ENCODE measurements around the gene GATA1. TPM values are rescaled to one million over a fixed set of nuclear protein-coding genes. Genes with fewer than 3 reads are reported as not detected.

Gene GATA1
- total RNA-seq, 6 experiments from 2014 or later = not detected

- TF ChIP-seq, protein P1, sequence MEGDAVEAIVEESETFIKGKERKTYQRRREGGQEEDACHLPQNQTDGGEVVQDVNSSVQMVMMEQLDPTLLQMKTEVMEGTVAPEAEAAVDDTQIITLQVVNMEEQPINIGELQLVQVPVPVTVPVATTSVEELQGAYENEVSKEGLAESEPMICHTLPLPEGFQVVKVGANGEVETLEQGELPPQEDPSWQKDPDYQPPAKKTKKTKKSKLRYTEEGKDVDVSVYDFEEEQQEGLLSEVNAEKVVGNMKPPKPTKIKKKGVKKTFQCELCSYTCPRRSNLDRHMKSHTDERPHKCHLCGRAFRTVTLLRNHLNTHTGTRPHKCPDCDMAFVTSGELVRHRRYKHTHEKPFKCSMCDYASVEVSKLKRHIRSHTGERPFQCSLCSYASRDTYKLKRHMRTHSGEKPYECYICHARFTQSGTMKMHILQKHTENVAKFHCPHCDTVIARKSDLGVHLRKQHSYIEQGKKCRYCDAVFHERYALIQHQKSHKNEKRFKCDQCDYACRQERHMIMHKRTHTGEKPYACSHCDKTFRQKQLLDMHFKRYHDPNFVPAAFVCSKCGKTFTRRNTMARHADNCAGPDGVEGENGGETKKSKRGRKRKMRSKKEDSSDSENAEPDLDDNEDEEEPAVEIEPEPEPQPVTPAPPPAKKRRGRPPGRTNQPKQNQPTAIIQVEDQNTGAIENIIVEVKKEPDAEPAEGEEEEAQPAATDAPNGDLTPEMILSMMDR (IDR thresholded peaks at IDR 0.05) = no peak
- peaks cover 19% of the 10 kb centered on the region for H3K27me3 Mint-ChIP-seq (ENCODE audit: insufficient read depth)
- no peak for DNase-seq
- no peaks in the 10 kb centered on the region for H3K4me1 Mint-ChIP-seq (ENCODE audit: low read depth)
- no peaks in the 10 kb centered on the region for H3K36me3 Mint-ChIP-seq (ENCODE audit: low read depth)
- H3K27ac Mint-ChIP-seq = no peak overlapping the region
- H3K4me3 Mint-ChIP-seq = no peak overlapping the region
- no peaks in the 10 kb centered on the region for H3K9me3 Mint-ChIP-seq
Measured at GRCh38 chrX:48829016-48829735, 42.8 kb downstream of the GATA1 start.

DNA sequence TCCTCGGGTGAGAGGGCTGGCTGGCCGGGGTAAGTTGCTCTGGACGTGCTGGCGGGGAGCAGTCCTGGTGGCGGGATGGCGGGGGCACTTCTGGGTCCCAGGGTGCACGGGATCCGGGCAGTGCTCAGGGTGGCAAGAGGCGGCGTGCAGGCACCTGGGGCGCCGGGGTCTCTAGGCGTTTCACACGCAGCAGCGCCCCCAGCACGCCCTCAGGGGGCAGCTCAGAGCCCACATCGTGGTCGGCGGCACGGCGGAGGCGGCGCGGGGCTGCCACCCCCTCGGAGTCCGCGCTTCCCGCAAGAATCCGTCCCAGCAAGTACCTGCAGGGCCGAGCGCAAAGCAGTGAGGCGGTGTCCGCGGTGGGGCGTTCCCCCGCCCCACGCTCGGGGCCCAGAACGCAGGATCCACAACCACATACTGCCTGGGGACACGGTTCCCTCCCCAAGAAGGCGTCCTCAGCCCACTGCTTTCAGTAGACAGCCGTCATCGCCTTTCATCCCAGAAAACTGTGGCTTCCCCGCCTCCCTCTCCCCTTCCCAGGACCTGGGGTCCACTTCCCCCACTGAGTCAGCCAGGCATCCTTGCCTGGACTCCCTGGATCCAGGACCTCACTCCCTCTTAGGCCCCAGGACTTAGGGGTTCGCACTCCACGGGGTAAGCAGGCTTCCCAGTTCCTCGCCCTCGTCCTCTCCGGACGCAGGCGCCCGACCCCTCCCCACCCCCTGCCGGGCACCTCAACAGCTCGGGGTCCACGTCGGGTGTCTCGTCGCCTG lies 44.9 kb downstream of the GATA1 start:
- DNase-seq = no peak
- H3K9me3 Mint-ChIP-seq = no peaks in the 10 kb centered on the region
- H3K4me3 Mint-ChIP-seq = no peak overlapping the region
- H3K36me3 Mint-ChIP-seq (ENCODE audit: low read depth) = no peaks in the 10 kb centered on the region
- TF ChIP-seq, protein P1 (IDR thresholded peaks at IDR 0.05) = no peak
- no peak overlapping the region for H3K27ac Mint-ChIP-seq
- H3K27me3 Mint-ChIP-seq (ENCODE audit: insufficient read depth) = peaks cover 26% of the 10 kb centered on the region
- no peaks in the 10 kb centered on the region; the same call in 1 of the 2 replicates for H3K4me1 Mint-ChIP-seq (ENCODE audit: low read depth)

DNA sequence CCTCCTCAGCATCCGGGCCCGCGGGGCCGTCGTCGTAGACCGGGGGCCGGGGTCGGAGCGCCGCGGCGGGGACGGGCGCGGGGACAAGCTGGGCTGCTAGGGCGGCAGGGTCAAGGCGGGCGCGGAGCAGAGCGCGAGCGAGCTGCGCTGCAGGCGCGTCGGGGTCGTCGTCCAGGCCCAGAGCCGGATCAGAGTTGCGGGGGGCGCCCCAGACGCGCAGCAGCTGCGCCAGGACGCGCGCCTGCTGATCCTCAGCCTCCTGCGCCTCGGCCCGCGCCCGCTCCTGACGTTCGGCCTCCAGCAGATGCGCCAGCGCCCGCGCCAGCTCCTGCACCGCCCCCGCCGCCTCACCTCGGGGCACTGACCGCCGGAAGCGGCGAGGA lies 45.5 kb downstream of the GATA1 start:
- H3K4me1 Mint-ChIP-seq (ENCODE audit: low read depth) = no peaks in the 10 kb centered on the region; the same call in 1 of the 2 replicates
- no peak overlapping the region for H3K4me3 Mint-ChIP-seq
- peaks cover 30% of the 10 kb centered on the region for H3K27me3 Mint-ChIP-seq (ENCODE audit: insufficient read depth)
- no peaks in the 10 kb centered on the region for H3K9me3 Mint-ChIP-seq
- no peak for DNase-seq
- H3K36me3 Mint-ChIP-seq (ENCODE audit: low read depth) = no peaks in the 10 kb centered on the region
- TF ChIP-seq, protein P1 (IDR thresholded peaks at IDR 0.05) = no peak
- H3K27ac Mint-ChIP-seq = no peak overlapping the region

DNA sequence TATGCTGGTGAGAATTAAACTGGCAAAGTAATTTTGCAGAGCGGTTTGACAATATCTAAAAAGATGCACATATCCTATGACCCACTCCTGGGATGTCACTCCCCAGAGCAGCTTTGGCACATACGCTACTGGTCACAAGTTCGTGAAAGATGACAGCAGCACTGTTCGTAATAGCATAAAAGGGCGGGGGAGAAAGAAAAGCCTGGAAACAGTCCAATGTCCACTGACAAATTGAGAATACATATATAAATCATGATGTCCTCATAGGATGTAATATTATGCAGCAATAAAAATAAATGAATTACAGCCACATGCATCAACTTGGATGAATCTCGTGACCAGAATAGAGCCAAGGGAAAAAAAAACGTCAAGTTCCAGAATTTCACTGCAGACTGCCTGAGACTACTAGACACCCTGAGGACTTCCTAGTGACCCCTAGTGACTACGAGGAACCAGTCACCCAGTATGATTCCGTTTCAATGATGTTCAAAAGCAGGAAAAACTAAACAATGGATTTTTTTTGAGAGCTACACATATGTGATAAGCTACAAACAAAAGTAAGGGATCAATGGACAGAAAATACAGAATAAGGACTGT lies 47.2 kb downstream of the GATA1 start:
- no peak overlapping the region for H3K27ac Mint-ChIP-seq

GRCh38 chrX:48834383-48834709 lies 48.0 kb downstream of the GATA1 start:
- Mint-ChIP-seq H3K4me1 (ENCODE audit: low read depth) (no peaks in the 10 kb centered on the region; the same call in 1 of the 2 replicates), H3K27me3 (ENCODE audit: insufficient read depth) (peaks cover 31% of the 10 kb centered on the region), H3K4me3 (no peak overlapping the region; the same call in 1 of the 2 replicates), H3K9me3 (no peaks in the 10 kb centered on the region), H3K27ac (no peak overlapping the region), H3K36me3 (ENCODE audit: low read depth) (no peaks in the 10 kb centered on the region)
- TF ChIP-seq, protein P1 (IDR thresholded peaks at IDR 0.05) = no peak
- DNase-seq = no peak

More for the DNA sequence above, 47.2 kb downstream of the GATA1 start:
- Mint-ChIP-seq H3K36me3 (ENCODE audit: low read depth) (no peaks in the 10 kb centered on the region), H3K27me3 (ENCODE audit: insufficient read depth) (peaks cover 31% of the 10 kb centered on the region), H3K4me1 (ENCODE audit: low read depth) (no peaks in the 10 kb centered on the region; the same call in 1 of the 2 replicates), H3K4me3 (no peak overlapping the region), H3K9me3 (no peaks in the 10 kb centered on the region)
- TF ChIP-seq, protein P1 (IDR thresholded peaks at IDR 0.05) = no peak
- DNase-seq = no peak
